Endothelial cell (in vitro differentiated cells): Measurements from ENCODE around the gene TTC7B. TPM values are rescaled to one million over a fixed set of nuclear protein-coding genes. Genes with fewer than 3 reads are reported as not detected.

ENCODE experiments used
- DNase-seq: peaks from one replicate; pipeline ENCODE4 v3.0.0; 2021; ENCODE audit warnings: low spot score
- H3K27ac Mint-ChIP-seq: one replicate; pipeline ENCODE4 v1.8.0; 2021; ENCODE audit warnings: mixed read lengths, inconsistent platforms; ENCODE audit not compliant: unreplicated experiment
- H3K27me3 Mint-ChIP-seq: one replicate; pipeline ENCODE4 v1.8.0; 2021; ENCODE audit warnings: mild to moderate bottlenecking, moderate library complexity, mixed read lengths, inconsistent platforms; ENCODE audit not compliant: unreplicated experiment
- H3K36me3 Mint-ChIP-seq: one replicate; pipeline ENCODE4 v1.8.0; 2021; ENCODE audit warnings: mild to moderate bottlenecking, low read depth, mixed read lengths, inconsistent platforms; ENCODE audit not compliant: unreplicated experiment
- H3K4me1 Mint-ChIP-seq: one replicate; pipeline ENCODE4 v1.8.0; 2021; ENCODE audit warnings: mild to moderate bottlenecking, mixed read lengths, inconsistent platforms; ENCODE audit not compliant: unreplicated experiment
- H3K4me3 Mint-ChIP-seq: one replicate; pipeline ENCODE4 v1.8.0; 2021; ENCODE audit warnings: mild to moderate bottlenecking, mixed read lengths, inconsistent platforms; ENCODE audit not compliant: unreplicated experiment
- H3K9me3 Mint-ChIP-seq: one replicate; pipeline ENCODE4 v1.8.0; 2021; ENCODE audit warnings: mixed read lengths, inconsistent platforms; ENCODE audit not compliant: unreplicated experiment
- total RNA-seq: library from RNA; stranded (reverse); fragmentation: NEBNext Ultra II Directional; extraction: Animal tissue kit (Norgen Biotek cat#: 25700); gene quantifications from one replicate; pipeline ENCODE4 v1.2.1, GENCODE V29; 2021; ENCODE audit not compliant: unreplicated experiment
- TF ChIP-seq, protein P1 (sequence below): fragments of 200-600 bp; sonication (generic); IDR thresholded peaks from one replicate; pipeline ENCODE4 v1.5.0; 2021; ENCODE audit warnings: antibody characterized with exemption; ENCODE audit not compliant: unreplicated experiment

TTC7B gene
- total RNA-seq, 1 donor from 2014 or later: 93.5 TPM

DNA sequence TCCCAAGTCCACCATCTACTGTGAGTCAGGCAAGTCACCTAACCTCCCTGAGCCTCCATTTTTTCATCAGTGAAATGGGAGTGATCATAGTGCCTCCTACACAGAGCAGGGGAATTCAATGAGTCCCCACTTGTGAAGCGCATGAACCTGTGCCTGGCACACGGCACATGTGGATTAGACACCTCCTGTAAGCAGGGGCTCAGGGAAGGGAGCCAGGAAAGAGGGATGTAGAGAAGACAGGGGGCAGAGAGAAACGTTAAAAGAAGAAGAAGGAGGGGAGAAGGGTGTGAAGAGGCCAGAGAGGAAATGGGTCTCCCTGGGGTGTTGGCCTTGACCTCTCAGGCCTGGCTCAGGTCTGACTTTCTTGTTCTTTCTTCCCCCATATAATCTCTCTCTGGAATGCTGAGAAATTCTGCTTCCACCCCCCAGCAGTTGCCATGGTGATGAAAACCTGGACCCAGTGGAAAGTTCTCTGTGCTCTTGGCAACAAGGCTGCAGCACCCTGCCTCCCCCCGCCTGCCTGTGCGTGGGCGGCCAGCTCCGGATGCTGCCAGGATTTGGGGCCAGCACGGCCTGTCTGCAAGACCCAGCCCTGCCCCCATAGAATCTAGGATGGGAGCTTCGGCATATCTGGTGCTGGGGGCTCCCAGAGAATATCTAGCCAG, 324.9 kb downstream of the TTC7B start:
- Mint-ChIP-seq H3K27me3 (peaks cover 3% of the 10 kb centered on the region), H3K27ac (no peak overlapping the region), H3K9me3 (no peaks in the 10 kb centered on the region), H3K4me3 (no peak overlapping the region), H3K4me1 (peaks cover 16% of the 10 kb centered on the region), H3K36me3 (no peaks in the 10 kb centered on the region)
- TF ChIP-seq, protein P1, sequence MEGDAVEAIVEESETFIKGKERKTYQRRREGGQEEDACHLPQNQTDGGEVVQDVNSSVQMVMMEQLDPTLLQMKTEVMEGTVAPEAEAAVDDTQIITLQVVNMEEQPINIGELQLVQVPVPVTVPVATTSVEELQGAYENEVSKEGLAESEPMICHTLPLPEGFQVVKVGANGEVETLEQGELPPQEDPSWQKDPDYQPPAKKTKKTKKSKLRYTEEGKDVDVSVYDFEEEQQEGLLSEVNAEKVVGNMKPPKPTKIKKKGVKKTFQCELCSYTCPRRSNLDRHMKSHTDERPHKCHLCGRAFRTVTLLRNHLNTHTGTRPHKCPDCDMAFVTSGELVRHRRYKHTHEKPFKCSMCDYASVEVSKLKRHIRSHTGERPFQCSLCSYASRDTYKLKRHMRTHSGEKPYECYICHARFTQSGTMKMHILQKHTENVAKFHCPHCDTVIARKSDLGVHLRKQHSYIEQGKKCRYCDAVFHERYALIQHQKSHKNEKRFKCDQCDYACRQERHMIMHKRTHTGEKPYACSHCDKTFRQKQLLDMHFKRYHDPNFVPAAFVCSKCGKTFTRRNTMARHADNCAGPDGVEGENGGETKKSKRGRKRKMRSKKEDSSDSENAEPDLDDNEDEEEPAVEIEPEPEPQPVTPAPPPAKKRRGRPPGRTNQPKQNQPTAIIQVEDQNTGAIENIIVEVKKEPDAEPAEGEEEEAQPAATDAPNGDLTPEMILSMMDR: no peak
- no peak for DNase-seq

DNA sequence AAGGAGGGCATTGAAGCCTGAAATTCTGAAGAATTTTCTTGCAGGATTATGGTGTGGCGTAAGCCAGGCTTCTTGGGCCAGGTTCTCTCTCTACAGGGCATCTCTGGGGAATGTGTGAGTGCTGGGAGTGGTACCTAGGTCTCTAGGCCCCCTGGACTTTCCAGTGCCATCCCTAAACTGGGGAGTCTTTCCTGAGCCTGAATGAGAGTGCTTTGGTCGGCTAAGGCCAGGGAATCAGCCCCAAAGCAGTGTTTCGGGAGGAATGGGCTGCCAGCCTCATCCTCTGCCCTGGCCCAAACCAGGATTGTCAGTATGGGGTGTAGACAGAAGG, 325.5 kb downstream of the TTC7B start:
- Mint-ChIP-seq H3K27me3 (peaks cover 6% of the 10 kb centered on the region), H3K4me1 (peaks cover 17% of the 10 kb centered on the region), H3K4me3 (no peak overlapping the region), H3K27ac (no peak overlapping the region), H3K9me3 (no peaks in the 10 kb centered on the region), H3K36me3 (no peaks in the 10 kb centered on the region)
- TF ChIP-seq, protein P1: no peak
- no peak for DNase-seq

GRCh38 chr14:90489916-90490719, 326.1 kb downstream of the TTC7B start:
- H3K4me3 Mint-ChIP-seq: no peak overlapping the region
- peaks cover 4% of the 10 kb centered on the region for H3K27me3 Mint-ChIP-seq
- H3K9me3 Mint-ChIP-seq: no peaks in the 10 kb centered on the region
- TF ChIP-seq, protein P1: no peak
- H3K4me1 Mint-ChIP-seq: peaks cover 17% of the 10 kb centered on the region
- no peak overlapping the region for H3K27ac Mint-ChIP-seq
- DNase-seq: no peak
- no peaks in the 10 kb centered on the region for H3K36me3 Mint-ChIP-seq

DNA sequence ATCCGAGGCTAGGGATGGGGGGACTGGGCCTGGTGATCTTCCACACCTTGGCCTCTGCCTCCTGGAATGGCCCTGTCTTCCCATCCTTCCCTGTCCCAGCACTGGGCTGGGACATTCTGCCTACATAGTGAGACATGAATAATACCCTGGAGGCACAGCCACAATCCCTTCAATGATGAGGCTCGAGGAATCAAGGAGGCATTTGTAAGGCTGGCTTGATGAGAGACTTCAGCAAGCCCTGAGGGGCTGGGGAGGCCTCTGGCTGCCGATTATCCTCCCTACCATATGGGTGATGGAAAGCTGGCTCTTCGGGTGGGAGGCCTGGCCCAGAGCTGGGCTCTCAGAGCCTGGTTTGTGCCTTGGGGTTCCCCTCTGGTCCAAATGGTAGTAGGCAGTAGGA, 326.9 kb downstream of the TTC7B start:
- peaks cover 17% of the 10 kb centered on the region for H3K4me1 Mint-ChIP-seq
- H3K27me3 Mint-ChIP-seq: peaks cover 4% of the 10 kb centered on the region
- no peak overlapping the region for H3K4me3 Mint-ChIP-seq
- H3K36me3 Mint-ChIP-seq: no peaks in the 10 kb centered on the region
- no peaks in the 10 kb centered on the region for H3K9me3 Mint-ChIP-seq
- H3K27ac Mint-ChIP-seq: no peak overlapping the region
- DNase-seq: no peak
- TF ChIP-seq, protein P1: no peak

DNA sequence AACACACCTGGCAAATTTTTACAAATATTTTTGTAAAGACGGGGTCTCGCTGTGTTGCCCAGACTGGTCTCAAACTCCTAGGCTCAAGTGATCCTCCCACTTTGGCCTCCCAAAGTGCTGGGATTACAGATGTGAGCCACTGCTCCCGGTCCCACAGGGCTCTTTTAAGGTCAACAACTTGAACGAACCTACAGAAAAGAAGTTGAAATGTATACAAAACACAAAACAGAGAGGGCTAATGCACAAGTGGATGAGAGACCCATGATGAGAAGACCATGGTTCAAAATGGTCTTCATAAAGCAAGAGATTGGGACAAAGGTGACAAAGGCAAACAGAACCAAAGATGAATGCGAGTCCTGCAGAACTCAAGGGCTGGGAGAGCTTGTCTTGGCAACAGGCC, 328.0 kb downstream of the TTC7B start:
- Mint-ChIP-seq H3K27me3 (peaks cover 4% of the 10 kb centered on the region), H3K4me1 (peaks cover 17% of the 10 kb centered on the region), H3K27ac (no peak overlapping the region), H3K9me3 (no peaks in the 10 kb centered on the region), H3K36me3 (no peaks in the 10 kb centered on the region), H3K4me3 (no peak overlapping the region)
- TF ChIP-seq, protein P1: no peak
- no peak for DNase-seq
